Germinal center (tissue), 1 donor: ENCODE measurements around the gene PDSS2.
"Not testable (repeated sequence)": the region's sequence is repeated elsewhere in the genome, so short reads cannot be mapped to it uniquely, and the experiment has no call there.

Source experiments
- DNase-seq: peaks from one replicate; pipeline ENCODE4 v3.0.0; 2012; ENCODE audit warnings: mixed read lengths, low spot score

The PDSS2 gene, protein sequence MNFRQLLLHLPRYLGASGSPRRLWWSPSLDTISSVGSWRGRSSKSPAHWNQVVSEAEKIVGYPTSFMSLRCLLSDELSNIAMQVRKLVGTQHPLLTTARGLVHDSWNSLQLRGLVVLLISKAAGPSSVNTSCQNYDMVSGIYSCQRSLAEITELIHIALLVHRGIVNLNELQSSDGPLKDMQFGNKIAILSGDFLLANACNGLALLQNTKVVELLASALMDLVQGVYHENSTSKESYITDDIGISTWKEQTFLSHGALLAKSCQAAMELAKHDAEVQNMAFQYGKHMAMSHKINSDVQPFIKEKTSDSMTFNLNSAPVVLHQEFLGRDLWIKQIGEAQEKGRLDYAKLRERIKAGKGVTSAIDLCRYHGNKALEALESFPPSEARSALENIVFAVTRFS

DNA sequence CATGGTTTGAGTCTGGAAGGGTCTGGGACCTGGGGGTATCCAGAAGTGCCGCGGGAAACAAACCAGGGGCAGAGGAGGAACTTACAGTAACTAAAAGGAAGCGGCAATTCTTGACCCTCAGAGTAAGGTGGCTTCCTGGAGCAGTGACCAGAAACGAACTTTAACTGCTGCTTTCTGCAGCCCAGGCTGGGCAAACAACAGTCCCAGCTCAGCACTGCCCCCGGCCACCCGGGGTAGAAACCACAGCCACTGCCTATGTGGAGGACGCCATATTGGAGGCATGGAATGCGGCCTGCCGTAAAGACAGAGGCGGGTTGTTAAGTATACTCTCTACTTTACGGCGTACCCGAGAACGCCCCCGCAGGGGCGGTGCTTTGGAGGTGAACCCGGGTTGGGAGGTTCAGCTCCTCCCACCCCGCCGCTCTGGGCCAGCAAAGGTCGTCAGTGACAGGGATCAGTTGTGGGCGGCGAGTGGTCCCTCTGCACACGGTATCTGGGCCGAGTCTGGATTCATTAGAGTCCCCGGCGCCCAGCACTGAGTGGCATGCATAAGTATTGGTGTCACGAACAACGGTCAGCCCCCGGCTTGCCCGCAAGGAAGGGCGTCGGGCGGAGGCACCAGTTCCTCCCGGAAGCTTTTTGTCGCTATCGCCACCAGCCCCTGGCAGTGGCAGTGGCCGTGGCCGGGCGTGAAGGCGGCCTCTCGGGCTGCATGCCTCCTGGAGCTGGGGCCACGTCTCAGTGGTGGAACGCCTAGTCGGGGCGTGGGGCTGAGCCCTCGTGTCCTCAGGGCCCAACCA lies at the start of gene PDSS2:
Gene PDSS2 (minus strand): TSS at position 282 of the 800 bp plus-strand sequence. CDS start 279 bp downstream, at position 3.
- peak; percentile 98 for DNase-seq

DNA sequence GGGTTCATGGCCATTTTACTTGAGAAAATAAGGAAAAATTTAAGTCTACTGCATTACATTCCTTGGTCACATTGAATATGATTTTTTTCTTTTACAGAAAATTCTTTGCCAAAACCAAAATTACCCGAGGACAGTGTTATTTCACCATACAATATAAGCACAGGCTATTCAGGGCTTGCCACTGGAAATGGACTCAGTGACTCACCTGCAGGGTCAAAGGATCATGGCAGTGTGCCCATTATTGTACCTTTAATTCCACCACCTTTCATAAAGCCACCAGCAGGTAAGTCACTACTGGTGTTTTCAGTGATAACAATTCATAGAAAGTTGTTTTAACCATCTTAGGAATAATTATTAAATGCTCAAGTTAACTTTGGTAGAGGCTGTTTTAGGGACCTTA lies 46.8 kb upstream of the PDSS2 start:
- DNase-seq: no peak

DNA sequence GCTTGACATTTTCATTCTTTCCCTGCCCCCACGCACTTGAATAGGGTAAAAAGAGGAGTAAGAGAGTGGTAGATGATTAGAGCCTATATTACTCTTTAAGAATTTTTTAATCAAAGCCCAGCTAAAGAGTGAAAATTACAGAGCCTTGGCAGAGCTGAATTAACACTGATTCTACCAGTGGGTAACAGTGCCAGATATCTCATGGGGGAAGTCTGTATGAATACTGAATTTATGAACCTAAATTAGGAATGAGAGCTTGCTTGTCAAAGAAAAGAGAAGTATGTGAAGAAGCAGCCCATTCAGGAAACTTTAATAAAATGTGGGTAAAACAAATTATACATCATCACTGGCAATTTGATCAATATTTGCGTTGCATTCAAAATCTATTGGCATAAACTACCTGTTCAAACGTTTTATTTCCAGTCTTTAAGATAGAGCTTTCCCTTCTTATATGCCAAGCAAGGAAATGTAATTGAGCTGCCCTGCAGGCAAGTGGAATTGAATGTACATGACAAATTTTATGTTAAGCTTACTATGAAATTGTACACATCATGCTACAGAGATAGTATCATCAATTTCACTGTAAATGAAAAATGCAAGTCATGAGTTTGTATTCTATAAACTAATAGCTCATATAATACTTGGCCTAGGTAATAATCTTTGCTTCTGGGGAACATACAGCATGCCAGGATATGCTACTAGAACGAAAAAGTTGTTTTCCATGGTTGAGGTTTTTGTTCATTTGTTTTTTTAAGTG lies 45.1 kb upstream of the PDSS2 start:
- DNase-seq: no peak

DNA sequence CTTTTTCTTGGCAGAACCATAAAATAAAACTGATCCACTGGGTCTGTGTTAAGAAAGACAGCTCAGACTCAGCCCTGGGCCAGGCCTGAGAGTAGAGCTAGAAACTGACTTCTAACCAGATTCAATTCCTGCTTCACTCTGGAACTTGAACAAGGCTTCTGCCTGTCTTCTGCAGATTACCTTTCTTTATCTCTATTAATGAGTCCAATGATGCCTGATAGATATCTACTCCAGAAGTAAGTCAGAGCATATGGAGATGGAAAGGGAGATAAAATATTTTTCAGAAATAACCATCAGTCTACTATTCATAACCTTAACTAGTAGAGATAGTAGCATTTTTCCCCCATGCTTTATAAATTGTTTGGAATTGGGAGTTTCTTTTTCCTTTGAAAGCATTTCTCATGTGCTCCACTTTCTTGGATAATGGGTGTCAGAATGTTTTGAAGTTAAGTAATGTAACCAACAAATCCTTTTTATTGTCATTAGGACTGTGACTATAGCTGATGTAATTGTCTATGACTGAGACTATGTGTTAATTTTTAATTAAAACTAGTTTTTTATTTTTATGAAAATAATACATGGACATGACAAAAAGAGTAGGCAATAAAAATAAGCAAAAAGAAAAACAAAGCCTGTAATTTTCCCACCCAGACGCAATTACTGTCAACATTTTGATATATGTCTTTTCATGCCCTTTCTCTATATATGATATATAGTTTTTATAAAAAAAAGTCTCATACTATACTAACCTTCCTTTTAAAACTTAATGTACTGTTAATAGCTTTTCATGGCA lies 37.7 kb upstream of the PDSS2 start:
- no peak for DNase-seq

DNA sequence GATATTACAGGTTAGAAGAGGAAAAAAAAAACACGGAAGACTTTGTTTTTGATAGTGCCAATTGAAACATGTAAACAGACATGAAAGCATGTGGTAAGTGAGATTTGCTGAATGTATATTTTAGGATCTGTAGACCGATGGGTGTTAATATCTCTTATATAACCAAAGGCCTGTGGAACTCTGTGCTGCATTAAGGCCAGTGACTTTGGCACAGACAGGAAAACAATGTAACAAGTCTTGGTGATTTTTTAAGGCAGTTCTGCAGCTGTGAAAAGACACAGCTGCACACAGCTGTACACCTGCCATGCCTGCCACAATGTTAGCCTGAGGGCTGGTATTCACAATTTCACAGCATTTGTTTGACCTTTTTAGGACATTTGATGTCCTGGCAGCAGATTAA lies 36.6 kb upstream of the PDSS2 start:
- DNase-seq: no peak

DNA sequence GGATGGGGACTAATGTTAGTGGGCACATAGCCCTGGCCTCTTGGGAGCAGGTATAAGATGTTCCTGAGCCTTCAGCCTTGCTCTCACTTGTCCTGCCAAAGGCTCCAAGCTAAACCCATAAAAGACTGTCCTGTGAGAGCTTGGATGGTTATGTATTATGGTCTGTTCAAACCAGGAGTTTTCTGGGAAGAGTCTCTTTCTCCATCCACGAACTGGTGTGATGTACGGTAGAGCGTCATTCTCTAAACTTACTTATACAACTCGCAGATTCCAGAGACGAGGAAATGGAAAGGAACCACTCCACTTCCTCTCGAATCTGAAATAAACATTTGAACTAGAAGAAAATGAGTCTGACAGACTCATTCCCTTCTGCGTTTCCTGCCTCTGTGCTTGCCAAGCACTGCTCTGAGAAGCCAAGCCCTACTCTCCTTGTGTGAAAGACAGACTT lies 35.9 kb upstream of the PDSS2 start:
- no peak for DNase-seq

DNA sequence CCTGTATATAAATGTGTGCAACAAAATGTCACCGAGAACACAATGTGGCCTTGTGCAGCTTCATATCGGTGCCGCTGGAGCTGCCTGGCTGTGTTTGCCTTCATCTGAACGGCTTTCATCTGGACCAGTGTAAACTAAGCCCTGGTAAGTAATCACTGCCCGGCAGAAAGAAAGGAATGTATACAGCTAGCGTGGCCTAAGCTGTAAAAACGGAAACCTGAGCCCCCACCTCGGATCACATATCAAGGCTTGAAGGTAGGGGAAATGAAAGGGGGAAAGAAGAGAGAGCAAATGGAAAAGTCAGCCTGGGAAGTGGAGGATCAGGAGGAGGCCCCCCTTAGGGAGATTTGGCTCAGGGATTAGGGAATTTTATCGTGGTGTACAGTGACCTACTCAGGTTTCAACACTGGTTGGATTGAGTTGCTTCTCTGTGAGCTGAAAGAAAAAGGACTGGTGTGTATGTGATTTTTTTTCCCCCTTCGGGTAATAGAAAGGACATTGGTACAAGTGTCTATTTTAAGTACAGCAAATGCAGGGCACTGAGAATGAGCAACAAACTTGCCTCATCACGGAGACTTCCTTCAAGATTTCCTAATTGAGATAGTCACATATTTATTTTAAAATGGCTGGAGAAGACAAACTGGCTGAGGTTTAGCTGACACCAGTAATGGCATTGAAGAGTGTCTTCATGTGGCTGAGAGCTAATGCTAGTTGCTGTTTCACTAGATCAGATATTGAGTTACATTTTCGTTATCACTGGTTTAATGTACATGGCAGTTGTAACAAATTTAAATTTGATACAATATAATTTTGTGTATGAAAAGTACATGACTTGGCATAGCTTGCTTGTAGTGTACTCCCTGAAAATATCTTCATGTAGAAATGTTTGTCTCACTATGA lies 34.0 kb upstream of the PDSS2 start:
- DNase-seq: no peak

DNA sequence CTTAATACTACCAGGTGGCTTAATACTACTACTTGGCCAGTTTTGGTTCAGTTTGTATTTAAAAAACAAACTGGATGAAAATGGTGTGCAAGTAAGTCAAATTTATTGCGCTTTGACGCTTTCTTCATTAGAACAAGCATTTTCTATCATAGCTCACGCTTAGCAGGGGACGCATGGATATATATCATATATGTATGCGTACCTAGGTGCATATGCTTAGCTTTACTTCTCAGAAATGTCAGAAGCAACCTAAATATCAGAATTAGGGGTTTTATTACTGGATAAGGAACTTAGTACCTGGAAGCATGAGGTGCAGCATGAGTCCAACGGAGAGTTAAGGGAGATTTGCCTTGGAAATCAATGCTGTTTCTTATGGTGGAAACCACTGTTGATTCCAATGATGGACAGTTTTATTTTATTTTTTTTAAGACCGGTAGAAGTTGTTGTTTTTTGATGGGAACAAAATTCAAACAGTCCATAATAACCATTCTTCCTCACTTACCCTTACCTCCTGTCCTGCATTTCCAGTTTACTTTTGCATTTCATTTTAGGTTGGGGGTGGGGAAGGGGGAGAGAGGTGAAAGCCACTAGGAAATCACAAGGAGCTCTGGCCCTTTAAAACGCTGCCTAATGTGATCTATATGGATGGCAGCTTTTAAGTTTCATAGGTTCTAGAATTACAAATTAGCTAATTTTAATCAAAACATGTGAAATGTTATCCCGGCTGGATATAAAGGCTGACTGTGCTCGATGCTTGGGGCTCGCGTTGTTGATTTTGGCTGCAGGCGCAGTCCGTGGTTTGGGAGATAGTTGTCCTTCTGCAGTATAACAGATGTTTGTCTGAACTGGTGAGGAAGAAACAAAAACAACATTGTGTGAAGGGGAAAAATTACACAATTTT lies 32.6 kb upstream of the PDSS2 start:
- DNase-seq: no peak

DNA sequence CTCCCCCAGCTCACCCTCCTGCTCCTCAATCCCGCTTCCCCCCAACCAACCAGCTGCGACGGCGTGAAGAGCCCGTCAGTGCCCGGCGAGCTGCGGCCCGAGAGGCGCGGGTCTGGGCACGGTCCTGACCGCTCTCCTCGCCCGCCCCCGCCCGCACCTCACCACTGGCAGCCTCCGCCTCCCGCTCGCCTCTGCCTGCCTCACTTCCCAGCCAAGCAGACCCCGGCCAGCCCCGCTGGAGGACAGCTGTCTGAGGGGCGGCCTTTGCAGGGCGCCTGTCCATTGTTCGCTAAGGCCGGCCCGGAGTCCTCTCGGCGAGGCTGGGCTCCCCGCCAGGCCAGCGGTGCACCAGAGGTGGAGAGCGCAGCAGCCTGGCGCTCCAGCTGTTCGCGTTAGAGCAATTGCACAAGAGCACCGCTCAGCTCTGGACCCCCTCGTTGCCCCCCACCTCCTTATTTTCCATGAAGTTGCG lies 31.8 kb upstream of the PDSS2 start:
- DNase-seq: peak; percentile 13

DNA sequence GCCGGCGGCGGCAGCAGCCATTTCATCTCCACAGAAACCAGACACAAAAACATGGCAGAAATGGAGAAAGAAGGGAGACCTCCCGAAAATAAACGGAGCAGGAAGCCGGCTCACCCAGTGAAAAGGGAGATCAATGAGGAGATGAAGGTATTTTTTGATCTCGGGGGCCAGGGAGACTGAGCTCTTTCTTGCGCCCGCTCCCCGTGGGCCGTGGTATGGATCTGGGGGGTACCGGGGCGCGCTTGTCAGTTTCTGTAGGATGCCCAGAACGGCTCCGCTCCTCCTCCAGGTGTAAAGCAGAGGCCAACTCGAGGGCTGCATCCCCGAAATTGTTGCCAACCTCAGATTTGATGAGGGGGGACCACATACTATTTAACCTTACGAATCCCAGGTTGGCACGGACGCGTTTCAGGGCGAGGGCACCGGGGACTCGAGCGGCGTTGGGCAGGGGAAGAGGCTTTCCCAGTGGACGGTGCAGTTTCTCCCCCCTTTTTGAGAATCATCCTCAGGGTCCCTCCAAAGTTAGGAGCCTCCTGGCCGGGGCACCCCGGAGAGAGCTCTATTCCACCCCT lies 31.3 kb upstream of the PDSS2 start:
- DNase-seq: peak; percentile 25

DNA sequence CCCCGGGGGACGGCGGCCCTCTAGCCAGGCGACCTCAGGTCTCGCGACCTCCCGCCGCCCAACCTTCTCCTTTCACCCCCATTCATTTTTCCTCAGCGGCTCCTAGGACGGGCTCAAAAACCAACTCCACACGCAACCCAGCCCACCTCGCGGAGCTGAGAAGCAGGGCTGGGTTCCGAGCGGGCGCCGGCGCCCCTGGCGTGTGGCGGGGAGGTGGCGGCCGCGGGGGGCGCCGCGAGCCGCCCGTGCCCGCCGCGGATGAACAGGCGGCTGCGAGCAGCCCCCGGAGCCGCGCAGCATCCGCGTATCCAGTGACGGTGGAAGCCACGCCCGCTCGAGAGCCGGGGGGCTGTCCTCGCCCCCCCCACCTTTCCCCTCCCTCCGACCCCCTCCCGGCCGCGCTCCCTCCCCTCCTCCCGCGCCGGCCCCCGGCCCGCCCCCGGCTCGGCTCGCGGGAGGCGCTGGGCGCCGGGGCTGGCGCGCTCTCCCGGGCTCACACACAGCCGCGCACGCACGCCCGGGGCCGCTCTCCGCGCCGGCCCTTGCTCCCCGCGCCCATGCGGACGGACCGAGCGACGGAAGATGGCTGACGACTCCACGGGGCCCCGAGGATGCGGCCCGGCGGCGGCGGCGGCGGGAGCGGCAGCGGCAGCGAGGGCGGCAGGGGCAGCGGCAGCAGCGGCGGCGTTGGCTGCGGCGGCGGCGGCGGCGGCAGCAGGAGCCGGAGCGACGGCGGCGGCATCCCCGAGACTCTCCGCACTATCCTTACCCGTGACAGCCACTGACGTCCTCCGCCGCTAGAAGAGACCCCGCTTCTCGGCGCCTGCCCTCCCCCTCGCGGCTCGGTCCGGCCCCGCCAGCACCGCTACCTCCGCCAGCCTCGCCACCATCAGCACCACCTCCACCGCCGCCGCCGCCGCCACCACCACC lies 30.5 kb upstream of the PDSS2 start, which contains the start of gene SOBP:
Gene SOBP (plus strand): TSS at position 482 of the 930 bp plus-strand sequence. CDS start 500 bp downstream, outside the sequence.
- DNase-seq: peak; percentile 62

DNA sequence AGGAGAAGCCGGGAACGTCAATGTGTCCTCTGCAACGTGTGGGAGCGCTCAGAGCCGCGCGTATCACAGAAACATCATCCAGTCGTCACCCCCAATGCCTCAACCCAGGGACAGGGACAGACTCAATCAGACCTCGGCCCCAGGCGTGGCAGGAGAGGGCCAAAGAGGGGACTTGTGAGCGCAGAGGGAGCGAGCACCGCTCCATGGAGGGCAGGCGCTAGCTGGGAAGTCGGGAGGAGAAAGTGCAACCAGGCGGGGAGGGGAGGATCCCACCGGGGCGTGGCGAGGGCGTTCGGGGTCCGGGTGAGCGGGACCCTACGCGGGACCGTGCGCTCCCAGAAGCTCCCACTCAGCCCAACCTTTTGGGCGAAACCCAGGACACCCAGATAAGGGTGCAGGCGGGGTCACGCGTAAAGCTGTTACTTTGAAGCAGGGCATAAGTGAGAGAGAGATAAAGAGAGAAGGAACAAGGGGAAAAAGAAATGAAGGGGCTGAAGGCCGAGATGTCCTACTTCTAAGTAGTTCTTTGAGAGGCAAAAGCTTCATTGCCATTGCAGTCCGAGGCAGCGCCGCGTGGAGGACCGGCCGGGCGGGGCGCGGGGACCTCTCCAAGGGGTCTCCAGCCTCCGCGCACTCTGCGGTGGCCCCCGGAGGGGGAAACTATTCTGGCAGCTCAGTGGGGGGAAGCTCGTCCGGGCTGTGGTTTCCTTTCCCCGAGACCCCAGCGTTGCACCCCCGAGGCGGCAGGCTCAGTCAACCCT lies 29.7 kb upstream of the PDSS2 start:
- peak; percentile 31 for DNase-seq

DNA sequence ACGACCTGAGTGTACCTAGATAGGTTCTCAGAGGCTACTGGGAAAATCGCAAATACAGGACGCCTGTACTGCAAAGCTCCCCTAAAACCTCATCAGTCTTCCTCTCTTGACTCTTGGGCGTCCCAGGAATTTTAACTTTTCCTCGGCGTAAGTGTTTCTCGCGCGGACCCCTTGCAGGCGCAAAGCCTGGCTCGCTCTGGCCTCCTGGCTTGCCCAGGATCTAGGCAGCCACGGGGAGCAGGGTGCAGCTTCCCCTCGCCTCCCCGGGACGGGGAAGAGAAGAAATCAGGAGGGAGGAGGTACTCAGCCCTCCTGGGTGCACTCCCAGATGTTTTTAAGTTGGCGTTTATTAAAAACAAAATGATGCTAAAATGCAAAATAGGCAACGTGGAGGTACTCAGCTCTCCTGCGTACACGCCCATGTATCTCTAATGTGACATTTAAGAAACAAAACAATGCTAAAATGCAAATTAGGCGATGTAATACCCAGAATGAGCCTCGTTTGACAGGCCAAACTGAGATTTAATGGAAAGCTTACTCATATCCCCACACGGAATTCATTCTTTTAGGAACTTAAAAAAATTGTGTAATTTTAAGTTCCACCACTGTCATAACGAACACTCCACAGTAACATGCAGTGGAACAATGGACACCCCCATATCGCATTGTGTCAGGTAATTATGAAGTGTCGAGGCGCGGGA lies 29.0 kb upstream of the PDSS2 start:
- DNase-seq: no peak

DNA sequence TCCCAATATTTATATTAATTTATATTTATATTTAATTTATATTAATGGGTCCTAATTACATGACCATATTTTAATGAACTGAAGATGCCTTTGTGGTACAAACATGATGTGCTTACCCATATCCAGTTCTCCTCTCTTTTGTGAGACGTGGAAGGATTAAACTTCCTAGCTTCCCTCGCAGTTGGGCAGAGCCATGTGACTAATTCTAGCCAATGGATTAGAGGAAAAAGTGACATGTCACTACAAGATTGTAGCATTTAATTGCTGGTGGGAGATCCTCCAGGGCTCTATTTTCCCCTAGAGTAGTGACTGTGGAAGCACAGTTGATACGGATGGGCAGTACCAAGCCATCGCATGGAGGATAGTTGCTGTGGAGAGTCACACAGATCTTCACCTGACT lies 25.8 kb upstream of the PDSS2 start:
- no peak for DNase-seq

DNA sequence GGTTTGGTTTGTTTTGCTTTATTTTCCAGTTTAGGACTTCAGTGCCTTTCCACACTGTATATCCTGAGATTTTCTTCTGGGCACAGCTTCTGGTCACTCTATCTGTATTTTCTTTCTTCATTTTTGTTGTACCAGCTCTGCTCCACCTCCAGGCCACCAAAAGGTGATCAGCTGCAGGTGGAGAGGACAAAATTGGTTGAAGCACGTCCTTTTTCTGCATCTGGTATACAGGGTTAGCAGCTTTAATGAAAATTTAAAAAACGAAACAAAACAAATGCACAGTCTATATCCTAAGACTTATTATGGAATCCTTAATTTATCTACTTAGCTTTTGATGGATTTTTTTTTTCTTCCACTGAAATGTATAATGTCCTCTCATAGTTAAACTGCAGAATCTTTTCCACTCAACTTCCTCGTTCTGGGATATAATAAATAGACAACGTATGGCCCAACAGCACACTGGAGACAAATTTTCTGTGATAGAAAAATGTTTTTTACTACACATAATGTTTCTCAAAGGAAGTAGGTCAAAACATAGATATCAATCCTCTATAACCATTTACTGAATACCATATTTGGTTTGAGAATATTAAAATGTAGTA lies 19.8 kb upstream of the PDSS2 start:
- DNase-seq: no peak

DNA sequence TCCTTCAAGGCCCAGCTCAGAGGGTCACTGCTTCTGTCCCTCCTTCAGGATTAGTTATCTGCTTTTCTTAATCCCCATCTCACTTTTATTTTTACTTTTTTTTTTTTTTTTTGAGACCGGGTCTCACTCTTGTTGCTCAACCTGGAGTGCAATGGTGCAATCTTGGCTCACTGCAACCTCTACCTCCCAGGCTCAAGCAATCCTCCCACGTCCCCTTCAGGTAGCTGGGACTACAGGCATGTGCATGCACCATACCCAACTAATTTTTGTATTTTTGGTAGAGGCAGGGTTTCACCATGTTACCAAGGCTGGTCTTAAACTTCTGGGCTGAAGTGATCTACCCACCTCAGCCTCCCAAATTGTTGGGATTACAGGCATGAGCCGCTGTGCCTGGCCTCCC lies 16.5 kb upstream of the PDSS2 start:
- not testable (repeated sequence) for DNase-seq
